IMR-90 (cell line): ENCODE data around the gene NR5A2. TPM values are rescaled to one million over a fixed set of nuclear protein-coding genes. Genes with fewer than 3 reads are reported as not detected.

Experiments used
- ATAC-seq: fragments of 200-7000 bp; cut with Tn5 transposase; 2 replicates; pipeline ENCODE4 v1.9.1; 2020; ENCODE audit warnings: low read depth, mild to moderate bottlenecking, moderate library complexity
- BruUV-seq: library from RNA; stranded (reverse); fragments of 400-500 nt; replicated peaks from 2 replicates; lab custom pipeline; 2021; lab: Mats Ljungman, UMichigan
- CTCF ChIA-PET: fragments of 300-600 bp; formaldehyde crosslinking; extraction: SDS; loops from one replicate; lab custom pipeline; 2021; ENCODE audit warnings: antibody characterized with exemption; lab: Yijun Ruan, JAX
- POLR2A ChIA-PET: fragments of 300-600 bp; sonication (Branson Sonifier 250); formaldehyde crosslinking; loops from one replicate; lab custom pipeline; 2022; ENCODE audit warnings: antibody characterized with exemption; ENCODE audit not compliant: unreplicated experiment; lab: Charles Lee
- DNase-seq: peaks from one replicate; pipeline ENCODE4 v3.0.0; 2013
- H2AFZ ChIP-seq: replicated peaks from 2 replicates; pipeline ENCODE3; 2013; ENCODE audit warnings: low read length, mild to moderate bottlenecking; ENCODE audit not compliant: poor library complexity
- H2AK5ac ChIP-seq: 2 replicates; pipeline ENCODE4 v1.6.1; 2013; ENCODE audit warnings: low read depth, low read length, inconsistent platforms
- H2AK9ac ChIP-seq: replicated peaks from 2 replicates; pipeline ENCODE3; 2013; ENCODE audit warnings: mild to moderate bottlenecking, low read depth, low read length, moderate library complexity; ENCODE audit not compliant: poor library complexity
- H2BK120ac ChIP-seq: 2 replicates; pipeline ENCODE4 v1.6.1; 2013; ENCODE audit warnings: low read depth, low read length, inconsistent platforms
- H2BK15ac ChIP-seq: 3 replicates; pipeline ENCODE4 v1.6.1; 2013; ENCODE audit warnings: low read depth, low read length, inconsistent platforms
- H2BK20ac ChIP-seq: 2 replicates; pipeline ENCODE4 v1.6.1; 2013; ENCODE audit warnings: low read depth, mild to moderate bottlenecking, inconsistent platforms, low read length, moderate library complexity
- H2BK5ac ChIP-seq: 2 replicates; pipeline ENCODE4 v1.6.1; 2013; ENCODE audit warnings: mild to moderate bottlenecking, low read depth, low read length, inconsistent platforms; ENCODE audit not compliant: poor library complexity, severe bottlenecking
- H3K14ac ChIP-seq: replicated peaks from 2 replicates; pipeline ENCODE4 v1.6.1; 2013; ENCODE audit warnings: low read depth, low read length, inconsistent platforms
- H3K18ac ChIP-seq: 2 replicates; pipeline ENCODE4 v1.6.1; 2013; ENCODE audit warnings: low read depth, low read length, control low read depth
- H3K23ac ChIP-seq: 2 replicates; pipeline ENCODE4 v1.6.1; 2013; ENCODE audit warnings: low read depth, low read length, inconsistent platforms
- H3K27ac ChIP-seq: 2 replicates; pipeline ENCODE4 v1.5.1; 2013; ENCODE audit warnings: mild to moderate bottlenecking, control low read depth, low read length; ENCODE audit not compliant: insufficient read depth
- H3K27me3 ChIP-seq: 2 replicates; pipeline ENCODE4 v1.6.1; 2013; ENCODE audit warnings: low read length; ENCODE audit not compliant: control insufficient read depth, insufficient read depth
- H3K36me3 ChIP-seq: 2 replicates; pipeline ENCODE4 v1.6.1; 2013; ENCODE audit warnings: low read length, mixed read lengths; ENCODE audit not compliant: control insufficient read depth, insufficient read depth
- H3K4ac ChIP-seq: 2 replicates; pipeline ENCODE4 v1.6.1; 2013; ENCODE audit warnings: low read depth, low read length, inconsistent platforms
- H3K4me1 ChIP-seq: 2 replicates; pipeline ENCODE4 v1.6.1; 2013; ENCODE audit warnings: low read length, mixed read lengths; ENCODE audit not compliant: control insufficient read depth, insufficient read depth
- H3K4me2 ChIP-seq: 2 replicates; pipeline ENCODE4 v1.6.1; 2013; ENCODE audit warnings: low read depth, mild to moderate bottlenecking, control low read depth, low read length, moderate library complexity
- H3K4me3 ChIP-seq: 2 replicates; pipeline ENCODE4 v1.5.1; 2013; ENCODE audit warnings: low read depth, mild to moderate bottlenecking, control low read depth, low read length, moderate library complexity; ENCODE audit not compliant: insufficient read depth
- H3K56ac ChIP-seq: 2 replicates; pipeline ENCODE4 v1.6.1; 2013; ENCODE audit warnings: low read length, inconsistent platforms; ENCODE audit not compliant: insufficient read depth; ENCODE audit errors: extremely low read depth
- H3K79me1 ChIP-seq, 2 experiments: 2 replicates each; pipeline ENCODE4 v1.6.1; 2013; ENCODE audit warnings: low read length in 2 of 2, inconsistent platforms in 1 of 2, low read depth in 1 of 2
- H3K9ac ChIP-seq: 2 replicates; pipeline ENCODE4 v1.6.1; 2013; ENCODE audit warnings: low read depth, low read length, control low read depth
- H3K9me1 ChIP-seq: 2 replicates; pipeline ENCODE4 v1.6.1; 2013; ENCODE audit warnings: low read length, inconsistent platforms; ENCODE audit not compliant: insufficient read depth
- H3K9me3 ChIP-seq: 2 replicates; pipeline ENCODE4 v1.6.1; 2013; ENCODE audit warnings: low read length; ENCODE audit not compliant: control insufficient read depth, insufficient read depth
- H4K20me1 ChIP-seq: 2 replicates; pipeline ENCODE4 v1.6.1; 2013; ENCODE audit warnings: low read length, inconsistent platforms; ENCODE audit not compliant: insufficient read depth
- H4K5ac ChIP-seq: 2 replicates; pipeline ENCODE4 v1.6.1; 2013; ENCODE audit warnings: mild to moderate bottlenecking, low read depth, low read length, control low read depth
- H4K8ac ChIP-seq, 2 experiments: 2 replicates each; pipeline ENCODE4 v1.6.1; 2013; ENCODE audit warnings: low read depth in 2 of 2, low read length in 2 of 2, control low read depth in 1 of 2, inconsistent platforms in 1 of 2
- H4K91ac ChIP-seq: 2 replicates; pipeline ENCODE4 v1.6.1; 2013; ENCODE audit warnings: low read depth, low read length, inconsistent platforms; ENCODE audit not compliant: insufficient read depth
- ELK1 ChIP-seq: fragments of 150-350 bp; IDR thresholded peaks from 2 replicates; pipeline ENCODE4 v1.6.1; 2016; ENCODE audit warnings: low read depth, mild to moderate bottlenecking, low read length, moderate library complexity, borderline replicate concordance
- FOS ChIP-seq: fragments of 150-350 bp; IDR thresholded peaks from 2 replicates; pipeline ENCODE4 v1.6.1; 2016; ENCODE audit warnings: low read depth, low read length
- MAFK ChIP-seq: IDR thresholded peaks from 2 replicates; pipeline ENCODE4 v1.6.1; 2012; ENCODE audit warnings: low read depth, low read length, improper control_type of control experiment
- MXI1 ChIP-seq: IDR thresholded peaks from 2 replicates; pipeline ENCODE4 v1.6.1; 2012; ENCODE audit warnings: low read depth, mild to moderate bottlenecking, low read length, moderate library complexity, borderline replicate concordance
- RFX5 ChIP-seq: IDR thresholded peaks from 2 replicates; pipeline ENCODE4 v1.8.0; 2012; ENCODE audit warnings: low read depth, mild to moderate bottlenecking, low read length, moderate library complexity
- SMC3 ChIP-seq: fragments of 150-350 bp; IDR thresholded peaks from 2 replicates; pipeline ENCODE4 v1.6.1; 2016; ENCODE audit warnings: low read depth, mild to moderate bottlenecking, antibody characterized with exemption, low read length, moderate library complexity
- WGBS, 2 experiments: methylation state at CpG; one replicate each; pipeline versions ENCODE4 v1.1.5 to v1.1.7; 2013; ENCODE audit warnings: missing lambda C conversion rate in 2 of 2; ENCODE audit not compliant: insufficient read length in 1 of 2; ENCODE audit errors: extremely low coverage in 2 of 2; 5-methylcytosine and 5-hydroxymethylcytosine counted together
- dilution Hi-C: fragments of 300-500 bp; cut with HindIII; formaldehyde crosslinking; loops from one replicate; pipeline ENCODE4 v1.14.3; 2018; ENCODE audit warnings: low sequenced_read_pairs; ENCODE audit not compliant: unreplicated experiment
- in situ Hi-C: fragments of 300-500 bp; cut with MboI; formaldehyde crosslinking; loops from 3 replicates; pipeline ENCODE4 v1.14.3; 2019; ENCODE audit warnings: low sequenced_read_pairs, inconsistent platforms, mixed read lengths
- intact Hi-C: fragments of 100-400 bp; cut with micrococcal nuclease; formaldehyde crosslinking; loops from 2 replicates; pipeline ENCODE4 v1.10.0; 2022
- polyA plus RNA-seq, 3 experiments: library from polyadenylated mRNA; depleted of rRNA; stranded (reverse); fragments of >200 nt; gene quantifications; 2 replicates each; pipeline ENCODE4 v1.2.3, GENCODE V29; 2012; ENCODE audit warnings: low replicate concordance in 1 of 3
- total RNA-seq: library from RNA; depleted of rRNA; stranded (reverse); fragments of >200 nt; gene quantifications from 2 replicates; pipeline ENCODE4 v1.2.3, GENCODE V29; 2012

The NR5A2 gene
- total and polyA plus RNA-seq, 2 of the 4 experiments (the other 2 are of a cell fraction): 0.03 to 0.18 TPM

GRCh38 chr1:200182701-200183100 is 155.2 kb downstream of the NR5A2 start:
- Histone ChIP-seq H3K4ac (peak overlapping the region; percentile 28), H3K4me2 (no peak overlapping the region), H4K91ac (no peak overlapping the region), H2BK5ac (no peak overlapping the region), H2AK5ac (peak overlapping the region; percentile 66), H3K9me1 (peaks cover 12% of the 10 kb centered on the region), H2BK20ac (peak overlapping the region; percentile 9; the same call in 1 of the 2 replicates), H2BK15ac (peak overlapping the region; percentile 3; the same call in 1 of the 3 replicates), H3K4me3 (no peak overlapping the region), H3K18ac (no peak overlapping the region; the same call in 1 of the 2 replicates), H3K4me1 (peaks cover 16% of the 10 kb centered on the region), H4K5ac (no peak overlapping the region), H3K9ac (no peak overlapping the region), H3K79me1 (no peaks in the 10 kb centered on the region), H3K27me3 (no peaks in the 10 kb centered on the region), H3K56ac (no peak overlapping the region), H2AK9ac (no peak overlapping the region), H3K23ac (no peak overlapping the region; the same call in 1 of the 2 replicates), H4K8ac (no peak overlapping the region), H3K27ac (no peak overlapping the region), H3K36me3 (no peaks in the 10 kb centered on the region), H3K14ac (no peak overlapping the region), H2AFZ (peak overlapping the region; percentile 1), H3K9me3 (no peaks in the 10 kb centered on the region), H4K20me1 (no peaks in the 10 kb centered on the region), H2BK120ac (peak overlapping the region; percentile 26; the same call in 1 of the 2 replicates)
- no peak for TF ChIP-seq ELK1
- no peak for TF ChIP-seq SMC3
- TF ChIP-seq MAFK: no peak
- TF ChIP-seq RFX5: no peak
- no peak for TF ChIP-seq MXI1
- TF ChIP-seq FOS: no peak
- intact Hi-C loops (no loop called here), in situ Hi-C loops (no loop called here), dilution Hi-C loops (no loop called here)
- ChIA-PET POLR2A (no interaction called here), CTCF (no interaction called here)
- BruUV-seq: no TSS peak
- ATAC-seq (no peak), DNase-seq (no peak)
- WGBS, 2 experiments: 64% methylated on average over 5 of the region's 7 CpGs; no CpG with 5 or more reads in 1 of the 2 experiments
